Retinal pigment epithelial cell (primary cell): ENCODE data around the gene CLK4.

Experiments
- DNase-seq: peaks from one replicate; pipeline ENCODE4 v3.0.0-alpha.2; 2010; ENCODE audit warnings: low read depth
- H3K4me3 ChIP-seq: 2 replicates; pipeline ENCODE4 v1.5.1; 2011; ENCODE audit warnings: mild to moderate bottlenecking, low read length, control low read depth, moderate library complexity
- CTCF ChIP-seq: conservative IDR thresholded peaks from 2 replicates; pipeline ENCODE4 v1.5.1; 2011; ENCODE audit warnings: low read depth, low read length, control low read depth, inconsistent platforms

Gene CLK4

GRCh38 chr5:178625679-178626483 is 969 bp downstream of the CLK4 start:
- peak overlapping the region; percentile 77 for H3K4me3 ChIP-seq
- no peak for TF ChIP-seq CTCF
- DNase-seq, result no peak

GRCh38 chr5:178624631-178625546 is 2.0 kb downstream of the CLK4 start:
- DNase-seq, result no peak
- H3K4me3 ChIP-seq, result peak overlapping the region; percentile 77
- TF ChIP-seq CTCF, result no peak

GRCh38 chr5:178622679-178623247 is 4.1 kb downstream of the CLK4 start:
- H3K4me3 ChIP-seq, result no peak overlapping the region
- no peak for DNase-seq
- TF ChIP-seq CTCF, result no peak

GRCh38 chr5:178619390-178619789 is 7.5 kb downstream of the CLK4 start:
- DNase-seq, result no peak
- TF ChIP-seq CTCF, result no peak

GRCh38 chr5:178612299-178612698 is 14.6 kb downstream of the CLK4 start:
- no peak for TF ChIP-seq CTCF
- no peak overlapping the region for H3K4me3 ChIP-seq
- DNase-seq, result no peak

More at GRCh38 chr5:178619390-178619789, 7.5 kb downstream of the CLK4 start:
- H3K4me3 ChIP-seq, result no peak overlapping the region

- DNase-seq, result no peak
- H3K4me3 ChIP-seq, result no peak overlapping the region
- TF ChIP-seq CTCF, result no peak
Measured at GRCh38 chr5:178606269-178606668, 20.6 kb downstream of the CLK4 start.
